K562 (cell line): Measurements from ENCODE around the gene FGL2. TPM values are rescaled to one million over a fixed set of nuclear protein-coding genes. Genes with fewer than 3 reads are reported as not detected.

Source experiments
- ATAC-seq: fragments of 200-7000 bp; cut with Tn5 transposase; 3 replicates; pipeline ENCODE4 v1.9.1; 2020; ENCODE audit warnings: moderate library complexity
- BruUV-seq: library from RNA; stranded (reverse); fragments of 400-500 nt; replicated peaks from 2 replicates; lab custom pipeline; 2021; lab: Mats Ljungman, UMichigan
- CTCF ChIA-PET: fragments of 300-600 bp; formaldehyde crosslinking; extraction: SDS; loops from one replicate; lab custom pipeline; 2021; ENCODE audit warnings: low intra/inter-chr PET ratio; lab: Yijun Ruan, JAX
- POLR2A ChIA-PET: fragments of 300-600, 350-650 bp; sonication (Branson Sonifier 250); formaldehyde crosslinking; extraction: SDS; loops from one replicate; lab custom pipeline; 2021; ENCODE audit warnings: antibody characterized with exemption, inconsistent platforms; lab: Yijun Ruan, JAX
- DNase-seq, 4 experiments: peaks; one replicate each; pipeline versions ENCODE4 v3.0.0 to v3.0.0-alpha.2; 2011 to 2018; ENCODE audit warnings: low spot score in 3 of 4, mixed read lengths in 3 of 4; ENCODE audit errors: extremely low read depth in 1 of 4
- FAIRE-seq: peaks from 2 replicates; lab custom pipeline; 2011; peaks lifted over from hg19 to GRCh38; lab: Jason Lieb, UNC
- H2AFZ ChIP-seq: 2 replicates; pipeline ENCODE4 v1.6.0; 2011; ENCODE audit warnings: low read depth, low read length, control low read depth, inconsistent platforms
- H3K27ac ChIP-seq: fragments of 200-600 bp; 3 replicates; pipeline ENCODE4 v1.8.0; 2011; ENCODE audit warnings: low read depth, mild to moderate bottlenecking, control low read depth, inconsistent platforms, low read length, moderate library complexity, mixed read lengths; ENCODE audit errors: extremely low read depth
- H3K27me3 ChIP-seq, 2 experiments: fragments of 300-600 bp in 1 of 2; 2 replicates in 1 of 2; 3 replicates in 1 of 2; pipeline versions ENCODE4 v1.6.0 to v1.8.0; 2011; ENCODE audit warnings: inconsistent platforms in 2 of 2, low read length in 2 of 2, mild to moderate bottlenecking in 1 of 2, mixed read lengths in 1 of 2, moderate library complexity in 1 of 2; ENCODE audit not compliant: control insufficient read depth in 2 of 2, insufficient read depth in 2 of 2
- H3K36me3 ChIP-seq: fragments of 300-600 bp; 3 replicates; pipeline ENCODE4 v1.8.0; 2011; ENCODE audit warnings: mild to moderate bottlenecking, low read length, inconsistent platforms; ENCODE audit not compliant: control insufficient read depth, insufficient read depth
- H3K4me1 ChIP-seq, 2 experiments: fragments of 200-600 bp in 1 of 2; replicated peaks in 1 of 2; 2 replicates in 1 of 2; 3 replicates in 1 of 2; pipeline versions ENCODE4 v1.5.1 to v1.8.0; 2011; ENCODE audit warnings: inconsistent platforms in 2 of 2, low read length in 2 of 2, mild to moderate bottlenecking in 1 of 2, mixed read lengths in 1 of 2, moderate library complexity in 1 of 2; ENCODE audit not compliant: control insufficient read depth in 2 of 2, insufficient read depth in 2 of 2
- H3K4me2 ChIP-seq: 2 replicates; pipeline ENCODE4 v1.6.1; 2011; ENCODE audit warnings: low read length, control low read depth, inconsistent platforms, mixed read lengths; ENCODE audit not compliant: insufficient read depth
- H3K4me3 ChIP-seq: fragments of 200-600 bp; sonication (generic), shearing (Covaris generic); 2 replicates; pipeline ENCODE4 v1.5.1; 2016; ENCODE audit warnings: control low read depth, inconsistent platforms
- H3K79me2 ChIP-seq: fragments of 200-600 bp; 3 replicates; pipeline ENCODE4 v1.8.0; 2011; ENCODE audit warnings: low read length, inconsistent platforms; ENCODE audit not compliant: control insufficient read depth, insufficient read depth
- H3K9ac ChIP-seq, 2 experiments: 2 replicates each; pipeline versions ENCODE4 v1.6.0 to v1.6.1; 2011; ENCODE audit warnings: low read depth in 2 of 2, low read length in 2 of 2, control low read depth in 1 of 2, inconsistent platforms in 1 of 2, mild to moderate bottlenecking in 1 of 2, mixed read lengths in 1 of 2; ENCODE audit not compliant: insufficient read depth in 1 of 2
- H3K9me1 ChIP-seq: one replicate; pipeline ENCODE4 v1.6.0; 2011; ENCODE audit warnings: inconsistent platforms, mild to moderate bottlenecking, low read length, moderate library complexity; ENCODE audit not compliant: control insufficient read depth, insufficient read depth
- H3K9me3 ChIP-seq: replicated peaks from 2 replicates; pipeline ENCODE4 v1.5.1; 2011; ENCODE audit warnings: low read depth, low read length, inconsistent platforms; ENCODE audit not compliant: control insufficient read depth, insufficient read depth
- H4K20me1 ChIP-seq: replicated peaks from 2 replicates; pipeline ENCODE4 v1.6.1; 2011; ENCODE audit warnings: low read length, inconsistent platforms, mixed read lengths; ENCODE audit not compliant: control insufficient read depth, insufficient read depth
- ESRRA ChIP-seq: fragments of 450-650 bp; IDR thresholded peaks from 2 replicates; pipeline ENCODE4 v1.6.1; 2014; ENCODE audit warnings: low read depth, mild to moderate bottlenecking, moderate library complexity, borderline replicate concordance
- KAT2B ChIP-seq: IDR thresholded peaks from one replicate; pipeline ENCODE4 v1.6.1; 2012; ENCODE audit warnings: low read depth, mild to moderate bottlenecking, control low read depth, inconsistent platforms, low read length, moderate library complexity
- MEIS2 ChIP-seq: fragments of 450-650 bp; IDR thresholded peaks from 2 replicates; pipeline ENCODE4 v1.6.1; 2014; ENCODE audit warnings: mild to moderate bottlenecking; ENCODE audit not compliant: partially characterized antibody
- RAD21 ChIP-seq, 2 experiments: fragments of 250-450 bp in 1 of 2; fragments of 450-650 bp in 1 of 2; sonication (Bioruptor Pico) in 1 of 2; formaldehyde crosslinking in 1 of 2; IDR thresholded peaks in 1 of 2; conservative IDR thresholded peaks in 1 of 2; 2 replicates each; pipeline versions ENCODE4 v1.4.0 to v1.8.0; 2020 to 2022; ENCODE audit warnings: mild to moderate bottlenecking in 2 of 2, moderate library complexity in 1 of 2
- SMAD1 ChIP-seq: fragments of 150-350 bp; IDR thresholded peaks from 2 replicates; pipeline ENCODE4 v1.6.1; 2014; ENCODE audit warnings: low read length, low read depth; ENCODE audit not compliant: partially characterized antibody
- SPI1 ChIP-seq: IDR thresholded peaks from 2 replicates; pipeline ENCODE4 v1.6.1; 2011; ENCODE audit warnings: low read depth, low read length, control low read depth, borderline replicate concordance
- TCF7 ChIP-seq: sonication (generic); IDR thresholded peaks from 2 replicates; pipeline ENCODE4 v1.6.1; 2016; ENCODE audit warnings: antibody characterized with exemption, borderline replicate concordance
- ZNF584 ChIP-seq: fragments of 200-800 bp; sonication (Bioruptor generic); IDR thresholded peaks from 2 replicates; pipeline ENCODE4 v1.6.1; 2016; ENCODE audit warnings: low read depth, mild to moderate bottlenecking, missing genetic modification characterization, missing compliant biosample characterization
- WGBS: fragments of 100-300 bp; shearing (Covaris generic); methylation state at CpG from one replicate; pipeline ENCODE4 v1.1.6; 2016; ENCODE audit warnings: low coverage, mixed read lengths; ENCODE audit not compliant: insufficient coverage; ENCODE audit errors: missing lambda C conversion rate; 5-methylcytosine and 5-hydroxymethylcytosine counted together
- in situ Hi-C: fragments of 300-500 bp; cut with MboI; formaldehyde crosslinking; loops from 4 replicates; pipeline ENCODE4 v1.15.0; 2018; ENCODE audit warnings: inconsistent platforms, mixed read lengths
- intact Hi-C: fragments of 100-400 bp; cut with micrococcal nuclease; formaldehyde crosslinking; loops from 2 replicates; pipeline ENCODE4 v1.14.2; 2022
- polyA plus RNA-seq, 8 experiments: library from polyadenylated mRNA; depleted of rRNA in 4 of 8; stranded (reverse) in 5 of 8; unstranded in 3 of 8; fragments of >200 nt; fragmentation: Nextera tagmentation in 2 of 8; fragmentation: Illumina TruSeq in 1 of 8; extraction: Ambion mirVana in 2 of 8; extraction: Trizol in 1 of 8; gene quantifications; 2 replicates each; pipeline versions ENCODE4 v1.2.1 to v1.2.3, GENCODE V29; 2011 to 2014; ENCODE audit warnings: inconsistent platforms in 1 of 8, missing spikeins in 1 of 8
- total RNA-seq, 7 experiments: library from RNA; depleted of rRNA in 6 of 7; stranded (reverse); fragments of >200 nt in 6 of 7; fragmentation: Illumina TruSeq in 2 of 7; extraction: Trizol in 2 of 7; gene quantifications; 2 replicates each; pipeline versions ENCODE4 v1.2.1 to v1.2.3, GENCODE V29; 2011 to 2021; ENCODE audit warnings: low replicate concordance in 1 of 7

Gene FGL2
- total and polyA plus RNA-seq, 9 of the 15 experiments (the other 6 are each of a cell fraction or from before 2014, with no cell fraction given), result 0.11 TPM; not detected in 8

DNA sequence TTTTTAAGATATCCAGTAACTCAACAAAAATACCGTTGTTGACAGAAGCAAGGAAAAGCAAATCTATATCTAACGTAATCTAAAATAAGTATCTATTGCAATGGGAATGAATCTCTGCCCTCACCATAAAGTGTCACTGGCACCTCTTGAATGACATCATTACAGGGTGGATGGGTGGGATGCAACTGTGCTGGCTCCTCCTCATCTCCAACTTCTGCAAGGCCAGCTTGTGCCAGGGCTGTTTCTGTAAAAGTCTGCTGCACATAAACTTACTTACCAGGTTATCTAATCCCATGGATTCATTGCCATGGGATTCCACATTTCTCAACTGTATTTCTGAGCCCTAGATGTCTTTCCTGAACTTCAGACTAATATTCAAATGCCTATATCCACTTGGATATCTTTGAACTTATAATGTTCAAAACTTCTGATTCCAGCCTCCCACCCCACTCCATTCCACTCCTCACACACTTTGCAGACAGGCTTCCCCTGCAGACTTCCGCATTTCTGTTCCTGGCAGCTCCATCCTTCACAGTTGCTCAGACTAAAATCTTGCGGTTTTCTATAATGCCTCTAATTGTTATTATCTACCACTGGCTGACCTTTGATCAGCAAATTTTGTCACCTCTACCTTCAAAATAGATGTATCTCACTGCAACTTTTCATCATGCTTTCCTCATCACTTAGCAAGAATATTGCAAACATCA, 10.7 kb downstream of the FGL2 start:
- Histone ChIP-seq H3K4me2 (no peak overlapping the region), H2AFZ (no peak overlapping the region), H4K20me1 (no peaks in the 10 kb centered on the region), H3K9me1 (no peaks in the 10 kb centered on the region), H3K9ac (no peak overlapping the region), H3K9me3 (no peaks in the 10 kb centered on the region), H3K27ac (no peak overlapping the region), H3K36me3 (no peaks in the 10 kb centered on the region), H3K4me3 (no peak overlapping the region)
- ATAC-seq (no peak), DNase-seq (no peak)
- ChIA-PET CTCF (no interaction called here), POLR2A (no interaction called here)
- BruUV-seq, result no TSS peak
- WGBS, result 0% methylated on average over 4 of the region's 4 CpGs
- peak; percentile 29; the same call in 1 of the 2 replicates for TF ChIP-seq ESRRA
- TF ChIP-seq SPI1, result peak; percentile 88
- TF ChIP-seq MEIS2, result peak; percentile 9
- TF ChIP-seq KAT2B, result no peak
- no peak for TF ChIP-seq TCF7
- TF ChIP-seq SMAD1, result no peak
- TF ChIP-seq RAD21 (CRISPR knock-in tag; conservative IDR thresholded peaks at IDR 0.05 in 1 of 2, IDR thresholded peaks at IDR 0.05 in 1 of 2), result no peak
- TF ChIP-seq ZNF584 (CRISPR knock-in tag), result no peak
- TF ChIP-seq, all 486 proteins: peak for 3
- FAIRE-seq, result no peak
- H3K27me3 ChIP-seq, result no peaks in the 10 kb centered on the region
- intact Hi-C loops, result no loop called here
- no peaks in the 10 kb centered on the region for H3K4me1 ChIP-seq
- in situ Hi-C loops, result no loop called here
- H3K79me2 ChIP-seq, result no peaks in the 10 kb centered on the region
